GM19468 (cell line): Measurements from ENCODE around the gene MINK1.
"Not testable (repeated sequence)": the region's sequence is repeated elsewhere in the genome, so short reads cannot be mapped to it uniquely, and the experiment has no call there.

Experiments used
- ATAC-seq: cut with Tn5 transposase; IDR thresholded peaks from one replicate; pipeline ENCODE4 v1.9.1; 2021; ENCODE audit warnings: mild to moderate bottlenecking, moderate library complexity, moderate number of reproducible peaks; ENCODE audit not compliant: unreplicated experiment; ENCODE audit errors: extremely low read depth

MINK1 gene

DNA sequence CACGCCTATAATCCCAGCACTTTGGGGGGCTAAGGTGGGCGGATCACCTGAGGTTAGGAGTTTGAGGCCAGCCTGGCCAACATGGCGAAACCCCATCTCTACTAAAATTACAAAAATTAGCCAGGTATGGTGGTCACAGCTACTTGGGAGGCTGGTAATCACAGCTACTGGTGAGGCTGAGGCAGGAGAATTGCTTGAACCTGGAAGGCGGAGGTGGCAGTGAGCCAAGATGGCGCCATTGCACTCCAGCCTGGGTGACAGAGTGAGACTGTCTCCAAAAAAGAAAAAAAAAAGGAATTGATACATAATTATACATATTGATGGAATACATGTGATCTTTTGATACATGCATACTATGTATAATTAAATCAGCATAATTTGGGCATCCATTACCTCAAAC is 34.4 kb downstream of the MINK1 start:
- not testable (repeated sequence) for ATAC-seq

DNA sequence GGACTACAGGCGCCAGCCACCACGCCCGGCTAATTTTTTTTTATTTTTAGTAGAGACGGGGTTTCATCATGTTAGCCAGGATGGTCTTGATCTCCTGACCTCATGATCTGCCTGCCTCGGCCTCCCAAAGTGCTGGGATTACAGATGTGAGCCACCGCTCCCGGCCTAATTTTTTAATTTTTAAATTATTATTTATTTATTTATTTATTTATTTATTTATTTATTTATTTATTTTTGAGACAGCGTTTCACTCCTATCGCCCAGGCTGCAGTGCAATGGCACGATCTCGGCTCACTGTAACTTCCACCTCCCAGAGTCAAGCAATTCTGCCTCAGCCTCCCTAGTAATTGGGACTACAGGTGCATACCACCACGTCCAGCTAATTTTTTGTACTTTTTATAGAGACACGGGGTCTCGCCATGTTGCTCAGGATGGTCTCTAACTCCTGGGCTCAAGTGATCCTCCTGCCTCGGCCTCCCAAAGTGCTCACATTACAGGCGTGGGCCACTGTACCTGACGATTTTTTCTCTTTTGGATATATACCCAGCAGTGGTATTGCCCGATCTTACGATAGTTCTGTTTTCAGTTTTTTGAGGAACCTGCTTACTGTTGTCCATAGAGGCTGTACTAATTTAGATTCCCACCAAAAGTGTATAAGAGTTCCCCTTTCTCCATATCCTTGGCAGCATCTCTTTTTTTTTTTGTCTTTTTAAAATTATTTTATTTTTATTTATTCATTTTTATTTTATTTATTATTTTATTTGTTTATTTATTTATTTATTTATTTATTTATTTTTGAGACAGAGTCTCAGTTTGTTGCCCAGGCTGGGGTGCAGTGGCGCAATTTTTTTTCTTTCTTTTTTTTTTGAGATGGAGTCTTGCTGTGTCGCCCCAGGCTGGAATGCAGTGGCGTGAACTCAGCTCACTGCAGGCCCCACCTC is 36.2 kb downstream of the MINK1 start:
- ATAC-seq: not testable (repeated sequence)

DNA sequence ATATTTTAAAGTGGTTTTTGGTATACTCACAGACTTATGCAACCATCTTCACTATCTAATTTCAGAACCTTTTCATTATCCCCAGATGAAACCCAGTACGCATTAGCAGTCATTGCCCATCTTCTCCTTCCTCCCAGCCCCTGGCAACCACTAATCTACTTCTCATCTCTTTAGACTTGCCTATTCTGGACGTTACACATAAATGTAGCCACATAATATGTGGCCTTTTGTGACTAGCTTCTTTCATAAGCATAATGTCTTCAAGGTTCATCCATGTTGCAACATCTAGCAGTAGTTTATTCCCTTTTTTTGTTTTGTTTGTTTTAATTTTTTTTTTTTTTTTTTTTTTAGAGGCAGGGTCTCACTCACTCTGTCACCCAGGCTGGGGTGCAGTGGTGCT is 37.7 kb downstream of the MINK1 start:
- no peak for ATAC-seq

DNA sequence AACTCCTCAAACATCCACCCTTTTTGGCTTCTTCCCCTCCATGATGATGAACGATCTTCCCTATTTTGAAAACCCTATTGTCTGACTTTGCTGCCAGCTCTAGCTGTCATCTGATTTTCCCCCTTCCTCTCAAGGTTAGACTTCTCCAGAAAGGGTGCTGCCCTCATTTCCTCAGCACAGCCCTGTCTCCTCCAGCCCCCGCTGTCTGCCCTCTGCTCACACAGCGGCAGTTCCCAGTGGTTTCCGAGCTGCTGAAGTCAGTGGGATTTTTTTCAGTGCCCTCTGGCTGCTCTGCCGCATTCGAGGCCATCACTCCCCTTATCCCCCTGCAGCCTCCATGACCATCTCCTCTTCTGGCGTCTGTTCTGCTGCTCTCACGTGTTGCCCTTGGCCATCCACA is 39.6 kb downstream of the MINK1 start:
- no peak for ATAC-seq

DNA sequence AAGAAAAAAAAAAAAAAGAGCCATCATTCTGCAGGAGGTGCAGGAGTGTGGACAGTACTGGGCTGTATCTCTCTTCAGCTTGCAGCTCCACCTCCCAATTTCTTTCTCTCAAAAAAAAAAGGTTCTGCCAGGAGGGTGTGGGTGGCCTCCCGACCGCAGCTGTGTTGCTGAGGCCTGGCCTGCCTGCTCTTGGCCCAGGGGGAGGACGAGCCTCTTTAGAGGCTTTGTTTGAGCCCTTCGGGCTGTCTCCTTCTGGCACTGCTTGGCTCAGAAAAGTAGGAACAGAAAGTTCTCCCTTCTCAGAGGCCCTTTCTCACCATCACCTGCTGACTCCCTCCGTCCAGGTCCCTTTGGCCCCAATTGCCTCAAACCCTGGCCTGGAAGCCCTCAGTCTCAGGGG is 43.9 kb downstream of the MINK1 start:
- no peak for ATAC-seq

DNA sequence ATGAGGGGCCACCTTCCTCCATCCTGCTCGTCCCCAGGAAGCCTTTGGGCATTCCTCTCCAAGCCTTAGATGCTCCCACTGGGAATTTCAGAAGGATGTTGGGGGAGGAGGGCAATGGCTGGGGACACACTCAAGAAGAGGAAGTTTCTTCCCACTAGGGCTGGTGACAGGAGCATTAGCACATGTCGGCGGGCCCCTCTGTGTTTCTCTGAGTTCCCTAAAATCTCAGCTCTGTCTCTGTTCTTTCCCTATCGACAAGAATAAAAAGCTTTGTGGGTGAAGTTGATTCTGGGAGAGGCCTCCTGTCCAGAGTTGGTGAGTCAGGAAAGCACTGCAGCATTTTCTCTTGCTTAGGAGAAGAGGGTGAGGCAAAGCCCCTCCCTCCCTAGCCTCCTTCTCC is 46.5 kb downstream of the MINK1 start:
- ATAC-seq: no peak

DNA sequence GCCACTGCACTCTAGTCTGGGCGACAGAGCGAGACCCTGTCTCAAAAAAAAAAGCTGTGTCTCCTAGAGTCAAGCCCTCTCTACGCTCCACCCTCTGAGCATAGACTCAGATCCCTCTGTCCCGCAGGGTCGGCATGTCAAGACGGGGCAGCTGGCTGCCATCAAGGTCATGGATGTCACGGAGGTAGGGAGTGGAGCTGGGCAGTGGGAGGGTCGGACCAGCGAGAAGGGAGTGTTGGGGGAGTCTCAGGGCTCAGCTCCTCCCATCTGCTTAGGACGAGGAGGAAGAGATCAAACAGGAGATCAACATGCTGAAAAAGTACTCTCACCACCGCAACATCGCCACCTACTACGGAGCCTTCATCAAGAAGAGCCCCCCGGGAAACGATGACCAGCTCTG is 47.7 kb downstream of the MINK1 start:
- ATAC-seq: no peak

DNA sequence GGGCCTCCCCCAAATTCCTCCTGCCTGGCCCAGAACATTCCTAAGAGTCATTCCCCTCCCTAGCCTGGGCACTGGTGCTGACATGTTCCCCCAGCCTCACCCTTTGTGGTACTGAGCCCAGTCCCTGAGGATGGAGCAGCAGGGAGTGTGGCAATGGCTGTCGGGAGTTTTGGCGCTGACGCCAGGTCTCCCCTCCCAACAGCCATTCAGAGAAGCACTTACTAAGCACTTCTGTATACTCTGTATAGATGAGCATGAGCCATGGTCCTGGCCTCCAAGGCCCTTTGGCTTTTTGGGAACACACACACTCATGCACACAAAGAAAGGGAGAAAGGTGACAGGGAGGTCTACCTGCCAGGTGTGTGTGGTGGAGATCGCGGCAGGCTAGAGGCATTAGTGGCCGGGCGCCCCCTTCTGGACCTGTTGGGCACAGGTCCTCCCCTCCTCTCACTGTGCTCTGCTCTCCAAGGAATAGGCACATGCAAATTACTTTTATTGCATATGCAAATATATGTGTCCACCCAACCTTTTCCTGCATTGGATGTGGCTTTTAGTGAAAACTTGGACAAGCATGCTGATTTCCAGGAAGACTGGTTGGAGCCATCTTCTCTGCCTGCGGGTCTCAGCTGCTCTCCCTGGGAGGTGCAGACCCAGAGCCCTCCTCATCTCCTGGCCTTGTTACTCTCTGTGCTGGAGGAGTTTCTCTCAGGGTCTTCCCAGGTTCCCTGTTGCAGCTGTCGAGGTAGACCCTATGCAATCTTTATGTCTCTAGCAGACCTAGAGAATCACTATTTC is 48.8 kb downstream of the MINK1 start:
- ATAC-seq: no peak

DNA sequence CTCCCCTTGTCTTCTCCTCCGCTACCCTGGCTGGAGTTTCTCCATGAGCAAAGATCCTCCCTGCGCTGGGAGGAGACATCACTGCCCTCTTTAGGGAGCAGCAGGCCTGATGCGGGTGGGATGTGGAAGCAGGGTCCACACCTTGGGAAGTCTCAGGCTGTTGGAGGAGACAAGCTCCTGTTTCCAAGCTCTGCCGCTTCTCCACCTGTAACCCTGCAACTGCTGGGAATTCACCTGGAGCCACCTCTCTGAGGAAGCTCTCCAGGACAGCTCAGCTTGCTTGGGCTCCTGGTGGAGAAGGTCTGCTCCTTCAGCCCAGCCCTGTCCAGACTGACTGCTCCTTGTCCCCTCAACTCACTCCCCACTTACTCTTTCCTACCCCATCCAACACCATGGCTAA is 51.3 kb downstream of the MINK1 start:
- no peak for ATAC-seq

DNA sequence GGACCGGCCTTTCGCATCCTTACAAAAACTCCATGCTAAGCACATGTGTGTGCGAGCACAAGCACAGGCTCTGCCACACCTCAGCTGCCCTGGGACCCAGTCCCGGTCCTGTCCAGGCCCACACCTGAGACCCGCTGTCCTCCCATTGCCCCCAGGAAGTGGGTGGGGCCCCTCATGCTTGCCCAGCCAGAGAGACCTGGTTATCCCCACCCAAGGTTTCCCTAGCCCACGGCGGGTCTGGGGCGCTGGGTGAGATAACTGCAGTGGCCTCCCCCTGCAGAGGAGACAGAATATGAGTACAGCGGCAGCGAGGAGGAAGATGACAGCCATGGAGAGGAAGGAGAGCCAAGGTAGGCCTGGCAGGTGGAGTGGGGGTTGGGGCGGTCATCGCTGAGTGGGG is 53.7 kb downstream of the MINK1 start:
- no peak for ATAC-seq

DNA sequence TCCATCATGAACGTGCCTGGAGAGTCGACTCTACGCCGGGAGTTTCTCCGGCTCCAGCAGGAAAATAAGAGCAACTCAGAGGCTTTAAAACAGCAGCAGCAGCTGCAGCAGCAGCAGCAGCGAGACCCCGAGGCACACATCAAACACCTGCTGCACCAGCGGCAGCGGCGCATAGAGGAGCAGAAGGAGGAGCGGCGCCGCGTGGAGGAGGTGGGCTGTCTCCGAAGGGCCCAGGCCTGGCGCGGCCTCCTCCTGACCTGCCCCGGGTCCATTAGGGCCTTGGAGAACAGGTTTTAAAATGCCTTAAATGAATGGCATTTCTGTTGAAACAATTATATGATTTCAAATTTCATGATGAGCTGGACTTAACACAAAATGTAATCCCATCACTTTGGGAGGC is 54.4 kb downstream of the MINK1 start:
- ATAC-seq: no peak

DNA sequence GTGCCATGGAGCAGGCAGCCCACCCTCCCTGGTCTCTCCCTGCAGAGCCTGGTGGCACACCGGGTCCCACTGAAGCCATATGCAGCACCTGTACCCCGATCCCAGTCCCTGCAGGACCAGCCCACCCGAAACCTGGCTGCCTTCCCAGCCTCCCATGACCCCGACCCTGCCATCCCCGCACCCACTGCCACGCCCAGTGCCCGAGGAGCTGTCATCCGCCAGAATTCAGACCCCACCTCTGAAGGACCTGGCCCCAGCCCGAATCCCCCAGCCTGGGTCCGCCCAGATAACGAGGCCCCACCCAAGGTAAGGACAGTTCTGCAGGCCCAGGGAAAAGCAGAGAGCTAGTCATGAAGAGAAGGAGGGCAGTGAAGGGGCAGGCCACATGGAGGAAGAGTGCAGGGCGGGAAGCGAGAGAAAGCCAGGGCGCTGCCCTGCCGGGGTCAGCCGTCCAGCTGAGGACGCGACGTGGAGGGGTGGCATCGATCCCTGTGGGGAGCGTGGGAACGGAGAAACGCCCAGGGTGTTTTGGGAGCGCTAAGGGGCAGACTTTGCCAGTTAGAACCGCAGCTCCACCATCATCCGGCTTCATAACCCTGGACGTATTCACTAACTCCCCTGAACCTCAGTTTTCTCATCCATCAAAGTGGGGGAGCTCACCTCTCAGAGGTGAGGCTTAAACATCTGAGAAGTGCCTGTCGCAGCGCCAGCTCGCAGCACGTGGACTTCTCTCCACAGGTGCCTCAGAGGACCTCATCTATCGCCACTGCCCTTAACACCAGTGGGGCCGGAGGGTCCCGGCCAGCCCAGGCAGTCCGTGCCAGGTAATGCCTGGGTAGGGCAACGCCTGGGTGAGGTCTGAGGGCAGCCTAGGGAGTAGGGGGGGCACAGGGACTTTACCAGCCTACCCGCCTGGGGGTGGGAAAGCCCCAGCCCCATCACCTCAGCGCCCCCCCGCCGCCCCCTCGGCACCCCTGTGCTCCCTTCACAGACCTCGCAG is 58.6 kb downstream of the MINK1 start:
- ATAC-seq: no peak

DNA sequence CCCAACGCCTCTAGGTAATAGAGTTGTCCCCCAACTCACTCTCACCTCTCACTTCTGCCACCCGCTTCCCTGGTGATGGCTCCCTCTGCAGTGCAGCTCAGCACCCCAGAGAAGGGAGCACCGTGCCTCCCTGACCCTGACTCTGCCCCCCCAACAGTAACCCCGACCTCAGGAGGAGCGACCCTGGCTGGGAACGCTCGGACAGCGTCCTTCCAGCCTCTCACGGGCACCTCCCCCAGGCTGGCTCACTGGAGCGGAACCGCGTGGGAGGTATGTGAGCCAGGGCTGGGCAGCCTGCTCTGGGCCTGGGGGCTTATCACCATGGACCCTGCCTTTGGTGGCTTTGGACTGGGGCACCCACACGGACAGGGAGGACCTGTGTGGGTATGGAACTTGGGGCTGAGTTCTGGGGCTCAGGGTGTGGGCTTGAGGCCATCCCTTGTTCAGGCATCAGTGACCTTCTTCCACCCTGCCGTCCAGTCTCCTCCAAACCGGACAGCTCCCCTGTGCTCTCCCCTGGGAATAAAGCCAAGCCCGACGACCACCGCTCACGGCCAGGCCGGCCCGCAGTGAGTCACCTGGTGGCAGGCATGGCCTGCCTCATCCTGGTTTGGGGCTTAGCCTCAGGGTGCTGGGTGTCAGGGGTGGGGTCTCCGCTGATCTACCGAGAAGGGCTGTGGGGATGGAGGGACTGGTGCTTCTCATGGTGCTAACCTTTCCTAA is 59.5 kb downstream of the MINK1 start:
- ATAC-seq: no peak

DNA sequence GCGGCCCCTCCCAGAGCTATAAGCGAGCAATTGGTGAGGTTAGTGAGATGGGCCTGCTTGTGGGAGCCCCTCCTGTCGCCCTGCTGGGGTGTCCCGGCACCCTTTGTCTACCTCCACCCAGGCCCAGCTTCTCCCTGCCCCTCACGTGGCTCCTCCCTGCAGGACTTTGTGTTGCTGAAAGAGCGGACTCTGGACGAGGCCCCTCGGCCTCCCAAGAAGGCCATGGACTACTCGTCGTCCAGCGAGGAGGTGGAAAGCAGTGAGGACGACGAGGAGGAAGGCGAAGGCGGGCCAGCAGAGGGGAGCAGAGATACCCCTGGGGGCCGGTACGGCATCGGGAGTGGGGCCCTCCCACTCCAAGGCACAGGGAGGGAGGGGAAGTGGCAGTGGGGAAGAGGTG is 60.1 kb downstream of the MINK1 start:
- ATAC-seq: no peak

DNA sequence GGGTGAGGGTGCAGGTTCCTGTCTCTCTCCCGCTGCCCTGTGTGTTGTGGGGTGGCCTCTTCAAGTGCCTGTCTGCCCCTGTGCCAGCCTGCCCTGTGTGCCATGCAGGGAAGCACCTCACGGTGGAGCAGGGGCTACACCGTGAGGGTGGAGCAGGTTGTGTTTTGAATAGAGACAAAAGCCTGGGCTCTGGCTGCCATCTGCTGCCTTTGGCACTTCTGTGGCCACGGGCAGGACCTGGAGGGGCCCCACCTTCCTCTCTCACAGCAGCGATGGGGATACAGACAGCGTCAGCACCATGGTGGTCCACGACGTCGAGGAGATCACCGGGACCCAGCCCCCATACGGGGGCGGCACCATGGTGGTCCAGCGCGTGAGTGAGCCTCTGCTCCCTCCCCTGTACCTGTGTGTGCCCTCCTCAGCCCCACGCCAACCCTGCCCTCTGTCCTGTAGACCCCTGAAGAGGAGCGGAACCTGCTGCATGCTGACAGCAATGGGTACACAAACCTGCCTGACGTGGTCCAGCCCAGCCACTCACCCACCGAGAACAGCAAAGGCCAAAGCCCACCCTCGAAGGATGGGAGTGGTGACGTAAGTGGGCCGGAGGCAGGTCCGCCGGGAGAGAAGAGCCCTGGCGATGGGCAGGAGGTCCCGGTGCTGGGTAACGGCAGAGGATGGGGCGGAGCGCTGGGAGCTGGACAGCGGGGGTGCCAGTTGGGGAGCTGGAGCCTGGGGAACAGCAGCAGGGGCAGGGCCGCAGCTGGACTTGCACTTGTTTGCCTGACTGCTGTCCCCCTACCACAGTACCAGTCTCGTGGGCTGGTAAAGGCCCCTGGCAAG is 60.8 kb downstream of the MINK1 start:
- no peak for ATAC-seq

DNA sequence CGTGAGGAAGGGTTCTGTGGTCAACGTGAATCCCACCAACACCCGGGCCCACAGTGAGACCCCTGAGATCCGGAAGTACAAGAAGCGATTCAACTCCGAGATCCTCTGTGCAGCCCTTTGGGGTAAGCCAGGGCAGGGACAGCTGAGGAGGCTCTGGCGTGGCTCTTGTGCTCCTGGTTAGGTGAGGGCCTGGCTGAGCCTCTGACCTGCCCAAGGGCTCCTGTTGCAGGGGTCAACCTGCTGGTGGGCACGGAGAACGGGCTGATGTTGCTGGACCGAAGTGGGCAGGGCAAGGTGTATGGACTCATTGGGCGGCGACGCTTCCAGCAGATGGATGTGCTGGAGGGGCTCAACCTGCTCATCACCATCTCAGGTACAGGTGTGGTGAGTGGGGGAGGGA is 62.0 kb downstream of the MINK1 start:
- no peak for ATAC-seq

DNA sequence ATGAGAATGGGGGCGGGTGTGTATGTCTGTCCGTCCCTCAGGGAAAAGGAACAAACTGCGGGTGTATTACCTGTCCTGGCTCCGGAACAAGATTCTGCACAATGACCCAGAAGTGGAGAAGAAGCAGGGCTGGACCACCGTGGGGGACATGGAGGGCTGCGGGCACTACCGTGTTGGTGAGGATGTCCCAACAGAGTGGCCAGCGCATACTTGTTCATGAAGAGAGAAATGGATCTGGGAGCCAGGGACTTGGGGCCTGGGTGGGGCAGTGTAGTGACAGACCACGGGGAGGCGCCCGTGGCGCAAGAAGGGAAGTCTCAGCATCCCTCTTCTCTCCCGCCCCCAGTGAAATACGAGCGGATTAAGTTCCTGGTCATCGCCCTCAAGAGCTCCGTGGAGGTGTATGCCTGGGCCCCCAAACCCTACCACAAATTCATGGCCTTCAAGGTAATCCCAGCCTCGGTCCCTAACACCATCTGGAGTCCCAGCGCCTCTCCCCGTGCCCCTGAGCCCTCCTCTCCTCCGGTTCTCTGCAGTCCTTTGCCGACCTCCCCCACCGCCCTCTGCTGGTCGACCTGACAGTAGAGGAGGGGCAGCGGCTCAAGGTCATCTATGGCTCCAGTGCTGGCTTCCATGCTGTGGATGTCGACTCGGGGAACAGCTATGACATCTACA is 62.7 kb downstream of the MINK1 start:
- ATAC-seq: no peak
